ENCODE measurements around the gene TRIM3.

DNA sequence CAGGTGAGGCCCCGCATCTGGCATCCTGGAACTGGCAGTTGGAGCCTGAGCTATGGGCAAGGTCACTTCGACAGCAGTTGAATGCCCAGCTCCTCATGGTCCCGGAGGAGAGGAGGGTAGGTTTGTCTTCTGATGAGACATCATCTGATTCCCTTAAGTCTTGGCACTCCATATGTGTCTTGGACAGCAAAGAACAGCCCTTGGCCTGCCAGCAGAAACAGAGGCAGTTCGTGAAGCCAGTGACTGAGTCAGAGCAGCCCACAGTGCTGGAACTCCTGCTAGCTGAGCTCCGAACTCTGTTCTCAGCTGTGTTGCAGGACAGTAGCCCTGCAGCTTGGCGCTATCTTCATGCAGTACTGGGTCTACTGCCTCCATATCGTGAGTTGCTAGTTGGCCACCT is 24.4 kb upstream of the TRIM3 start:
- TF ChIP-seq CTCF (IDR thresholded peaks at IDR 0.05): no peak
- TF ChIP-seq EZH2 (IDR thresholded peaks at IDR 0.05; ENCODE audit: borderline replicate concordance, insufficient read depth, low read depth, low read length, poor library complexity, severe bottlenecking): no peak
